Naive B cell (primary cell): ENCODE results near the gene CDK6. TPM values are rescaled to one million over a fixed set of nuclear protein-coding genes. Genes with fewer than 3 reads are reported as not detected.

Experiments
- ATAC-seq, 2 donors: fragments of 150-1000 bp; cut with Tn5 transposase; 2 replicates each; pipeline ENCODE4 v1.10.0; 2021; ENCODE audit warnings: low read depth in 2 of 2, mild to moderate bottlenecking in 2 of 2, moderate library complexity in 2 of 2
- DNase-seq: peaks from one replicate; pipeline ENCODE4 v3.0.0; 2022
- H3K27ac Mint-ChIP-seq, 6 donors: one replicate each; pipeline ENCODE4 v1.8.0; 2020 to 2022; ENCODE audit warnings: mild to moderate bottlenecking in 6 of 6, mixed read lengths in 6 of 6, moderate library complexity in 5 of 6, inconsistent platforms in 2 of 6
- H3K27me3 Mint-ChIP-seq, 3 donors: one replicate each; pipeline ENCODE4 v1.8.0; 2021 to 2022; ENCODE audit warnings: mixed read lengths in 3 of 3, mild to moderate bottlenecking in 1 of 3
- H3K36me3 Mint-ChIP-seq, 2 donors: one replicate each; pipeline ENCODE4 v1.8.0; 2020 to 2022; ENCODE audit warnings: mixed read lengths in 2 of 2, inconsistent platforms in 1 of 2, mild to moderate bottlenecking in 1 of 2
- H3K4me1 Mint-ChIP-seq, 3 donors: one replicate each; pipeline ENCODE4 v1.8.0; 2020 to 2022; ENCODE audit warnings: mixed read lengths in 3 of 3, inconsistent platforms in 1 of 3, mild to moderate bottlenecking in 1 of 3, moderate library complexity in 1 of 3
- H3K4me3 Mint-ChIP-seq, 8 donors: one replicate each; pipeline ENCODE4 v1.8.0; 2020 to 2022; ENCODE audit warnings: mild to moderate bottlenecking in 8 of 8, mixed read lengths in 8 of 8, moderate library complexity in 8 of 8, inconsistent platforms in 2 of 8
- H3K9me3 Mint-ChIP-seq, 7 donors: one replicate each; pipeline ENCODE4 v1.8.0; 2020 to 2022; ENCODE audit warnings: mixed read lengths in 7 of 7, mild to moderate bottlenecking in 5 of 7, inconsistent platforms in 2 of 7, moderate library complexity in 1 of 7
- polyA plus RNA-seq, 6 donors: library from polyadenylated mRNA; unstranded; fragments of 300-500 nt; fragmentation: Illumina TruSeq; gene quantifications; one replicate each; pipeline ENCODE4 v1.2.3, GENCODE V29; 2021; ENCODE audit warnings: low read depth in 6 of 6

CDK6 gene
- polyA plus RNA-seq, 6 donors from 2014 or later = 3.3 to 15.7 (median 9.6) TPM

GRCh38 chr7:92706563-92706962 is 129.8 kb downstream of the CDK6 start:
- Mint-ChIP-seq H3K27me3 (no peaks in the 10 kb centered on the region), H3K27ac (no peak overlapping the region), H3K36me3 (peaks cover 4 to 6% of the 10 kb centered on the region in 2 donors), H3K4me1 (peaks cover 0 to 4% (median 0%) of the 10 kb centered on the region in 3 donors), H3K4me3 (no peak overlapping the region), H3K9me3 (no peaks in the 10 kb centered on the region)
- DNase-seq (no peak), ATAC-seq (no peak)

- no peak overlapping the region for H3K27ac Mint-ChIP-seq
These were observed 130.5 kb downstream of the CDK6 start for GRCh38 chr7:92705831-92706230.

DNA sequence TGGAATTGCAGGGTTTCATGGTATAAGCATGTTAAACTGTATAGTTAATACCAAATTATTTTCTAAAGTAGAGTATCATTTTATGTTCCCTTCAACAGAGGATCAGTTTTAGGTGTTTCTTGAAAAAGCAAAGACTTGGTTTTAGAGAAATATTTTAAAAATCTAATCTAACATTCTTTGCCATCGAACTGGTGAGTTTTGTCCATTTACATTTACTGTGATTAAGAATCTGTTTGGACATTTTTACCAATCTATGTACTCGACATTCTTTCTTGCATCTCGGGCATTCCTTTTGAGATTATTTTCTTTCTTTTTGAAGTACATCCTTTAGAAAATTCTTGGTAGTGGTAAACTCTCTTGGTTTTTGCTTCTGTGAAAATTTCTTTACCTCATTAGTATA is 131.5 kb downstream of the CDK6 start:
- Mint-ChIP-seq H3K4me3 (no peak overlapping the region), H3K4me1 (peaks cover 0 to 7% (median 4%) of the 10 kb centered on the region in 3 donors), H3K9me3 (no peaks in the 10 kb centered on the region), H3K27ac (no peak overlapping the region), H3K36me3 (peaks cover 4 to 6% of the 10 kb centered on the region in 2 donors), H3K27me3 (no peaks in the 10 kb centered on the region)
- DNase-seq (no peak), ATAC-seq (no peak)

More at GRCh38 chr7:92705831-92706230, 130.5 kb downstream of the CDK6 start:
- Mint-ChIP-seq H3K4me1 (peaks cover 0 to 6% (median 0%) of the 10 kb centered on the region in 3 donors), H3K36me3 (peaks cover 4 to 6% of the 10 kb centered on the region in 2 donors), H3K9me3 (no peaks in the 10 kb centered on the region), H3K27me3 (no peaks in the 10 kb centered on the region), H3K4me3 (no peak overlapping the region)
- DNase-seq = no peak
- no peak for ATAC-seq

GRCh38 chr7:92702535-92702934 is 133.8 kb downstream of the CDK6 start:
- Mint-ChIP-seq H3K27ac (peak overlapping the region in 1 of 6 donors; percentile 66), H3K4me3 (no peak overlapping the region)
- DNase-seq = no peak

GRCh38 chr7:92699966-92700514 is 136.3 kb downstream of the CDK6 start:
- H3K9me3 Mint-ChIP-seq = no peaks in the 10 kb centered on the region
- H3K4me1 Mint-ChIP-seq = peaks cover 0 to 7% (median 4%) of the 10 kb centered on the region in 3 donors
- H3K4me3 Mint-ChIP-seq = no peak overlapping the region
- ATAC-seq (no peak), DNase-seq (no peak)
- peak overlapping the region in 1 of 6 donors; percentile 16 for H3K27ac Mint-ChIP-seq
- no peaks in the 10 kb centered on the region for H3K27me3 Mint-ChIP-seq
- H3K36me3 Mint-ChIP-seq = no peaks in the 10 kb centered on the region

More at GRCh38 chr7:92702535-92702934, 133.8 kb downstream of the CDK6 start:
- Mint-ChIP-seq H3K9me3 (no peaks in the 10 kb centered on the region), H3K36me3 (peaks cover 4 to 6% of the 10 kb centered on the region in 2 donors), H3K4me1 (peaks cover 0 to 7% (median 4%) of the 10 kb centered on the region in 3 donors), H3K27me3 (no peaks in the 10 kb centered on the region)
- no peak for ATAC-seq

GRCh38 chr7:92699560-92699959 is 136.8 kb downstream of the CDK6 start:
- Mint-ChIP-seq H3K36me3 (no peaks in the 10 kb centered on the region), H3K27ac (no peak overlapping the region), H3K9me3 (no peaks in the 10 kb centered on the region)

GRCh38 chr7:92698237-92698841 is 138.0 kb downstream of the CDK6 start:
- Mint-ChIP-seq H3K4me1 (peaks cover 0 to 7% (median 4%) of the 10 kb centered on the region in 3 donors), H3K9me3 (no peaks in the 10 kb centered on the region), H3K27me3 (no peaks in the 10 kb centered on the region), H3K27ac (no peak overlapping the region), H3K36me3 (no peaks in the 10 kb centered on the region), H3K4me3 (no peak overlapping the region)
- ATAC-seq (no peak), DNase-seq (no peak)

More at GRCh38 chr7:92699560-92699959, 136.8 kb downstream of the CDK6 start:
- Mint-ChIP-seq H3K4me1 (peaks cover 0 to 7% (median 4%) of the 10 kb centered on the region in 3 donors), H3K27me3 (no peaks in the 10 kb centered on the region), H3K4me3 (no peak overlapping the region)
- no peak for DNase-seq
- no peak for ATAC-seq

DNA sequence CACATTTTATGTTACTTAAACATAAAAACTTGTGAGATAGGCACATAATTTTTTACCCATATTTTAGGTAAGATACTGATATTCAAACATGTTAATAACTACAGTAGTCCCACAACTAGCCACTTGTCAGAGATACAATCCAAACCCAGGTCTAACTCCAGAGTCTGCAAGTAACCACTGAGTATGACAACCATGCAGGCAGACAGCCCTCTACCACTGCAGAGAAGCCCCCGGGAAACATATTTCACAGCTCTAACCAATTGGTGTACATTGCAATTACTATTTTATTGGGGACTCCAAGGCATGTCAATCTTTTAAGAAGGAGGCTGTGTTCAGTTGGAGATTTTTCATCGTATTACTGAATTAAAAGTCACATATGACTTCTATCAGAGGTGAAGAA is 139.0 kb downstream of the CDK6 start:
- Mint-ChIP-seq H3K4me1 (peaks cover 0 to 7% (median 4%) of the 10 kb centered on the region in 3 donors), H3K27ac (no peak overlapping the region), H3K36me3 (no peaks in the 10 kb centered on the region), H3K27me3 (no peaks in the 10 kb centered on the region), H3K9me3 (no peaks in the 10 kb centered on the region), H3K4me3 (no peak overlapping the region)
- ATAC-seq (no peak), DNase-seq (no peak)

DNA sequence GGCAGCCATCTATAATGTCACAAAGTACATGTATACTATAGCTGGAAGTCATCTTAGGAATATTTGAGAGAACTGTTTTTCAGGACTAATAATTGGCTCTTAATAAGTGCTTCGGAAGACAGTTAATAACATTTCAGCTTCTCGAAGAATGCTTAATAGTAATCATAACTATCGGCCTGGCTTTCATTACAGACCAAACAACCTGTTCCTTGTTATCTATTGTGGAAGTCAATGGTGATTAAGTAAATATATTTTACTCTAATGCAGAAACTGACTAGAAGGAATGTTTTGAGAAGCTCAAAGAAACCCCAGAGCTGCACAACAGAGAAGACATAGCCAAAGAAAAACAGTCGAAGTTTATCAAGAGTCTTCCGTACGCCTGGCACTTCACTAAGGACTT is 139.4 kb downstream of the CDK6 start:
- H3K4me1 Mint-ChIP-seq = peaks cover 0 to 7% (median 4%) of the 10 kb centered on the region in 3 donors

DNA sequence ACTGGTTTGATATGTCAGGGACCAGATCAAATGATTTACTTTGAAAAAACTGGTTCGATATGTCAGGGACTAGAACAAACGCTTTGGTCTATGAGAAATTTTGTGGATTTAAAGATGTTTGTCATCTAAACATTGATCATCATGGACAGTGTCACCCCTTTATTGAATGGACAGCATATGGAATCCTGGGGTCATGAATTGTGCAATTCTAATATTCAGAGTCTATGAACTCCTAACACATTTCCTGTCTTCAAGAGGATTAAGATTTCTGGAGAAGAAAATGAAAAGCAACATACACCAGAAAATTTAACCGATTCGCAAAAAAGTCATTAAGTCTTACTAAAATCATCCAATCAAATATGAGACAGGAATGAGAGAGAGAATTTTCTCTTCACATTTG is 139.8 kb downstream of the CDK6 start:
- Mint-ChIP-seq H3K4me3 (no peak overlapping the region), H3K9me3 (no peaks in the 10 kb centered on the region), H3K36me3 (no peaks in the 10 kb centered on the region), H3K4me1 (peaks cover 0 to 7% (median 4%) of the 10 kb centered on the region in 3 donors), H3K27me3 (no peaks in the 10 kb centered on the region), H3K27ac (no peak overlapping the region)
- ATAC-seq = no peak
- DNase-seq = no peak

More for the DNA sequence above, 139.4 kb downstream of the CDK6 start:
- H3K4me3 Mint-ChIP-seq = no peak overlapping the region
- H3K27ac Mint-ChIP-seq = no peak overlapping the region
- H3K36me3 Mint-ChIP-seq = no peaks in the 10 kb centered on the region
- no peak for ATAC-seq
- no peaks in the 10 kb centered on the region for H3K9me3 Mint-ChIP-seq
- DNase-seq = no peak
- no peaks in the 10 kb centered on the region for H3K27me3 Mint-ChIP-seq

DNA sequence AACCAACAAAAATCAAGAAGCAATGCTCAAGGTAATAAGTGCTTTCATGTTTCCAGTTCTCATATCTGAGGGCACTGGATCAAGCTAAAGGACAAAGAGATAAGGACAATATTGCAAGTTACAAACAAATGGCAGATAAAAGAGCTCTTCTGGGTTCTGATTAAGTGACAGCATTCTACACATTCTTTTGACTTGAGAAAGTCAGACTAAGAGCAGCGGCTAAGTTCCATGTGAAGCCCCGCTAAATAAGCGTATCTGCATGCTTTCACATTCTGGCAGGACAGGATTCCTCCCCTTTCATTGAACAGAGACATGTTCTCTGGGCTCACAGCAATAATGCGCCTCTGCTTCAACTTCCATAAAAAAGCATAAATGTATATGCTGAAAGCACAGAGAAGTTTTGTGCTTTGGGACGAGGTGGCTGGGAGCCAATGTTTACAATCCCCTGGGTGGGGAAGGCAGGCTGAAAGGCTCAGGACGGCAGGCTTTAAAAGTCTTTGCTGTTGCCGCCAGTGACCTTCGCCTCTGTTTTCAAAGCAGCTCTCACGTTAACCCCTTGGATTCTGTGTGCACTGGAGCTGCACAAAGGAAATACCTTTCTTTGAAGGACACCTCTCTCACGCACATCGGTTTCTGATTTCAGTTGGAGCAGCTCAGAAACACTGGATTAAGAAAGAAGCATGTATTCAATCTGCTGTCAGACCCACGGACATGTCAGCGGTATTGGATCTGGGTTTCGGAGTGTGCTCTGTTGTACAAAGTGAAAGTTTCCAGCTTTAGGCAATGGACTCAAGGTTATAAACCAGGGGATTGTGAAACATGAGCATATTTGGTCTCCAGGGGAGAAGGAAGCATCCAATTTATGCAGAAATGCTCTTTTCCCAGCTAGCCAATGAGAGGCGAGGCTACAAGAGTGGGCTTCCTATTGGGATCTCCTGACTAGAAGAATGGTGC is 140.8 kb downstream of the CDK6 start:
- H3K36me3 Mint-ChIP-seq = no peaks in the 10 kb centered on the region
- peak overlapping the region in 3 of 6 donors; percentile 20 to 39 (median 26) for H3K27ac Mint-ChIP-seq
- ATAC-seq = peak in 1 of 2 donors; percentile 23
- peaks cover 0 to 4% (median 2%) of the 10 kb centered on the region in 3 donors for H3K4me1 Mint-ChIP-seq
- peak overlapping the region; percentile 1 to 85 (median 44) for H3K4me3 Mint-ChIP-seq
- DNase-seq = no peak
- no peaks in the 10 kb centered on the region for H3K27me3 Mint-ChIP-seq
- no peaks in the 10 kb centered on the region for H3K9me3 Mint-ChIP-seq

DNA sequence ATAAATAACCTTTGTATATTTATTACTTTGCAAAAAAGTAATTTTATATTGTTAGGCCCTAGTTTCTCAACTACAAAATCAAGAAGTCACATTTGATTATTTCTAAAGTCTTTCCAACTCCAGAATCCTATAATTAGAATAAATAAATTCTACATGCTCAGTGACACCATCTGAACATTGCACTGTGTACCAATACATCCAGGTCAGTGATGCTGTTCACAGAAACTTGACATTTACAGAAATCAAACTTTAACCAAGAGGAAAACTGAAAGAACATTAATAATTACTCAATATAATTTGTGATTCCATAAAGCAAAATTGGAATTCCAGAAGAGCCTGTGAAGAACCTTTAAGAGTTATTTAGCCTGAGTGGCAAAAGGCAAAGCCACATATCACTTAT is 142.2 kb downstream of the CDK6 start:
- no peaks in the 10 kb centered on the region for H3K9me3 Mint-ChIP-seq
- no peak for ATAC-seq
- H3K27ac Mint-ChIP-seq = no peak overlapping the region
- no peak for DNase-seq
- H3K36me3 Mint-ChIP-seq = no peaks in the 10 kb centered on the region
- no peak overlapping the region for H3K4me3 Mint-ChIP-seq
- no peaks in the 10 kb centered on the region for H3K4me1 Mint-ChIP-seq
- H3K27me3 Mint-ChIP-seq = no peaks in the 10 kb centered on the region

DNA sequence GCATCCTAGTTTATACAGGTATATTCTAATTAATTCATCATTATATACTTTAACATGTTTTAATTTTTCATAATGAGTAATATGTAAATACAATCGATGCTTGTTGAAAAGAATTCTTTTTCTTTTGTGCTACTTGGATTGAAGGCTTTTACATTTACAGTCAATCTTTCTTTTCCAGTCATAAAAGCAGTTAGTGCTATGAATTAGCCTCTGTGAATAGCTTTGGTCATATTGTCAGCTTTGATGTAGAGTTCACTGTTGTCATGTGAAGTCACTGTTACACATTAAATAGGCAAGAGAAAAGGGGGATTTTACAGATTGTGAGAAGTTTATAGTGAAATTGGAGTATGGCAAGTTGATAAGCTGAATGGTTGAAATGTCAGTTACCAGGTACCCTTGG is 142.9 kb downstream of the CDK6 start:
- H3K4me1 Mint-ChIP-seq = no peaks in the 10 kb centered on the region
- no peaks in the 10 kb centered on the region for H3K27me3 Mint-ChIP-seq
- H3K9me3 Mint-ChIP-seq = no peaks in the 10 kb centered on the region
- H3K36me3 Mint-ChIP-seq = no peaks in the 10 kb centered on the region
- H3K27ac Mint-ChIP-seq = no peak overlapping the region
- H3K4me3 Mint-ChIP-seq = no peak overlapping the region
- DNase-seq (no peak), ATAC-seq (no peak)
